ENCODE results near the gene ZNF175. TPM values are rescaled to one million over a fixed set of nuclear protein-coding genes. Genes with fewer than 3 reads are reported as not detected.

The ZNF175 gene
- polyA plus RNA-seq, 1 of the 3 experiments (the other 2 are of a cell fraction) = 3.1 TPM

DNA sequence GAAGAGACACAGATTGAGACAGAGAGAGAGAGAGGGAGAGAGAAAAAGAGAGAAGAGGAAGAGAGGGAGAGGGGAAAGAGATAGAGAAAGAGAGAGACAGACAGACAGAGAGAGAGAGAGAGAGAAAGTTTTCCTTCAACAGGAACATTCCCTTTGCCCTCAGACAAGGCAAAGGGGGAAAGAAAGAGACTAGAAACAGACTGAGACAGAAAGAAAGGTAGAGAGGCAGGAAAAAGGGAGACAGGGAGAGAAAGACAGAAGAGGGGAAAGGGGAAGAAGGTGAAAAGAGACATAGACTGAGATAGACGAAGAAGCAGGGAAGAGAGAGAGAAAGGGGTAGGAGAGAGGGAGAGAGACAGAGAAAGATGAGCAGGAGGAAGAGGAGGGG, 18.5 kb upstream of the ZNF175 start:
- WGBS (ENCODE audit: low lambda C conversion rate) = 0% methylated on average over 1 of the region's 1 CpG
- H3K4me1 ChIP-seq (ENCODE audit: control insufficient read depth in 1 of 2, insufficient read depth in 2 of 2, low read depth in 1 of 2, low read length in 1 of 2) = no peaks in the 10 kb centered on the region
- no peaks in the 10 kb centered on the region for H4K20me1 ChIP-seq (ENCODE audit: insufficient read depth)
- no peaks in the 10 kb centered on the region for H3K9me3 ChIP-seq
- no peak for TF ChIP-seq ELF1 (IDR thresholded peaks at IDR 0.05)
- no peak for TF ChIP-seq TEAD4 (IDR thresholded peaks at IDR 0.05; ENCODE audit: borderline replicate concordance, insufficient read depth)
- TF ChIP-seq, protein P1, sequence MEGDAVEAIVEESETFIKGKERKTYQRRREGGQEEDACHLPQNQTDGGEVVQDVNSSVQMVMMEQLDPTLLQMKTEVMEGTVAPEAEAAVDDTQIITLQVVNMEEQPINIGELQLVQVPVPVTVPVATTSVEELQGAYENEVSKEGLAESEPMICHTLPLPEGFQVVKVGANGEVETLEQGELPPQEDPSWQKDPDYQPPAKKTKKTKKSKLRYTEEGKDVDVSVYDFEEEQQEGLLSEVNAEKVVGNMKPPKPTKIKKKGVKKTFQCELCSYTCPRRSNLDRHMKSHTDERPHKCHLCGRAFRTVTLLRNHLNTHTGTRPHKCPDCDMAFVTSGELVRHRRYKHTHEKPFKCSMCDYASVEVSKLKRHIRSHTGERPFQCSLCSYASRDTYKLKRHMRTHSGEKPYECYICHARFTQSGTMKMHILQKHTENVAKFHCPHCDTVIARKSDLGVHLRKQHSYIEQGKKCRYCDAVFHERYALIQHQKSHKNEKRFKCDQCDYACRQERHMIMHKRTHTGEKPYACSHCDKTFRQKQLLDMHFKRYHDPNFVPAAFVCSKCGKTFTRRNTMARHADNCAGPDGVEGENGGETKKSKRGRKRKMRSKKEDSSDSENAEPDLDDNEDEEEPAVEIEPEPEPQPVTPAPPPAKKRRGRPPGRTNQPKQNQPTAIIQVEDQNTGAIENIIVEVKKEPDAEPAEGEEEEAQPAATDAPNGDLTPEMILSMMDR (IDR thresholded peaks at IDR 0.05) = no peak
- TF ChIP-seq RCOR1 (IDR thresholded peaks at IDR 0.05; ENCODE audit: low read length) = no peak
- no peak for TF ChIP-seq FOXJ3 (CRISPR knock-in tag; IDR thresholded peaks at IDR 0.05)
- TF ChIP-seq TCF12 (IDR thresholded peaks at IDR 0.05) = no peak
- TF ChIP-seq CHD2 (IDR thresholded peaks at IDR 0.05; ENCODE audit: low read length, partially characterized antibody) = no peak
- H3K27ac ChIP-seq (ENCODE audit: low read depth in 2 of 2, low read length in 1 of 2) = no peak overlapping the region
- no peak overlapping the region for H3K4me2 ChIP-seq
- H3K27me3 ChIP-seq (ENCODE audit: insufficient read depth) = peaks cover 7% of the 10 kb centered on the region; the same call in 1 of the 2 replicates
- H3K4me3 ChIP-seq (ENCODE audit: low read depth in 2 of 2, low read length in 1 of 2) = no peak overlapping the region
- POLR2A ChIA-PET = no interaction called here
- no peaks in the 10 kb centered on the region for H3K9me2 ChIP-seq
- H3K79me2 ChIP-seq (ENCODE audit: insufficient read depth) = no peaks in the 10 kb centered on the region
- no peak overlapping the region for H2AFZ ChIP-seq (ENCODE audit: low read depth)
- DNase-seq = no peak
- H3K9ac ChIP-seq = no peak overlapping the region
- H3K36me3 ChIP-seq (replicated peaks in 1 of 2; ENCODE audit: control insufficient read depth in 1 of 2, insufficient read depth in 2 of 2, low read length in 1 of 2) = no peaks in the 10 kb centered on the region
- no peaks in the 10 kb centered on the region for H3F3A ChIP-seq (replicated peaks; ENCODE audit: insufficient read depth)
- CTCF ChIA-PET = interaction anchor here (1.2 kb wide), 1 partner anchor 225 kb away, joined by 5 read pairs; no protein-coding TSS in a partner anchor

GRCh38 chr19:51552996-51553725, 17.9 kb upstream of the ZNF175 start:
- DNase-seq = peak; percentile 40
- Histone ChIP-seq H4K20me1 (ENCODE audit: insufficient read depth) (no peaks in the 10 kb centered on the region), H3K9me2 (no peaks in the 10 kb centered on the region), H2AFZ (ENCODE audit: low read depth) (no peak overlapping the region), H3K27ac (ENCODE audit: low read depth in 2 of 2, low read length in 1 of 2) (no peak overlapping the region), H3K9ac (no peak overlapping the region), H3K4me3 (ENCODE audit: low read depth in 2 of 2, low read length in 1 of 2) (no peak overlapping the region), H3K79me2 (ENCODE audit: insufficient read depth) (no peaks in the 10 kb centered on the region), H3K4me1 (ENCODE audit: control insufficient read depth in 1 of 2, insufficient read depth in 2 of 2, low read depth in 1 of 2, low read length in 1 of 2) (no peaks in the 10 kb centered on the region), H3K36me3 (replicated peaks in 1 of 2; ENCODE audit: control insufficient read depth in 1 of 2, insufficient read depth in 2 of 2, low read length in 1 of 2) (no peaks in the 10 kb centered on the region), H3F3A (replicated peaks; ENCODE audit: insufficient read depth) (no peaks in the 10 kb centered on the region), H3K4me2 (no peak overlapping the region), H3K27me3 (ENCODE audit: insufficient read depth) (peaks cover 1% of the 10 kb centered on the region; the same call in 1 of the 2 replicates), H3K9me3 (no peaks in the 10 kb centered on the region)
- ChIA-PET POLR2A (no interaction called here), CTCF (interaction anchor here (1.1 kb wide), 1 partner anchor 57 kb away, joined by 3 read pairs; no protein-coding TSS in a partner anchor)
- WGBS (ENCODE audit: low lambda C conversion rate) = under 1% methylated on average over 12 of the region's 20 CpGs
- TF ChIP-seq REST (IDR thresholded peaks at IDR 0.05; ENCODE audit: low read depth, low read length) (peak; percentile 98), CHD2 (IDR thresholded peaks at IDR 0.05; ENCODE audit: low read length, partially characterized antibody) (no peak), RXRA (IDR thresholded peaks at IDR 0.05; ENCODE audit: borderline replicate concordance, low read depth) (no peak), ELF1 (IDR thresholded peaks at IDR 0.05) (no peak), POLR2AphosphoS5 (IDR thresholded peaks at IDR 0.05; ENCODE audit: low read depth, low read length) (no peak)
- TF ChIP-seq, protein P1 (IDR thresholded peaks at IDR 0.05) = no peak

All from SK-N-SH (cell line).